ENCODE results near the gene NEURL1B.
"Not testable (repeated sequence)": the region's sequence is repeated elsewhere in the genome, so short reads cannot be mapped to it uniquely, and the experiment has no call there.

NEURL1B gene

GRCh38 chr5:172640822-172641358 is at the start of gene NEURL1B:
Gene NEURL1B (plus strand): TSS chr5:172641263. CDS start chr5:172641407, 144 bp downstream.
- peak; percentile 80 for DNase-seq (ENCODE audit: low read depth, low spot score)

GRCh38 chr5:172591636-172592035 is 49.4 kb upstream of the NEURL1B start:
- no peak for DNase-seq (ENCODE audit: low read depth, low spot score)

- DNase-seq (ENCODE audit: low read depth, low spot score) = no peak
Measured at GRCh38 chr5:172592881-172593280, 48.2 kb upstream of the NEURL1B start.

- DNase-seq (ENCODE audit: low read depth, low spot score) = no peak
Measured at GRCh38 chr5:172593306-172593705, 47.8 kb upstream of the NEURL1B start.

- DNase-seq (ENCODE audit: low read depth, low spot score) = no peak
Measured at GRCh38 chr5:172593721-172594235, 47.3 kb upstream of the NEURL1B start.

GRCh38 chr5:172594431-172594830 is 46.6 kb upstream of the NEURL1B start:
- DNase-seq (ENCODE audit: low read depth, low spot score) = no peak

GRCh38 chr5:172594867-172595466 is 46.1 kb upstream of the NEURL1B start:
- no peak for DNase-seq (ENCODE audit: low read depth, low spot score)

- no peak for DNase-seq (ENCODE audit: low read depth, low spot score)
Measured at GRCh38 chr5:172595596-172596455, 45.2 kb upstream of the NEURL1B start.

GRCh38 chr5:172596638-172597231 is 44.3 kb upstream of the NEURL1B start:
- DNase-seq (ENCODE audit: low read depth, low spot score) = no peak

- no peak for DNase-seq (ENCODE audit: low read depth, low spot score)
Measured at GRCh38 chr5:172597755-172598155, 43.3 kb upstream of the NEURL1B start.

- no peak for DNase-seq (ENCODE audit: low read depth, low spot score)
Measured at GRCh38 chr5:172598251-172599203, 42.5 kb upstream of the NEURL1B start.

- DNase-seq (ENCODE audit: low read depth, low spot score) = no peak
Measured at GRCh38 chr5:172599204-172599567, 41.9 kb upstream of the NEURL1B start.

GRCh38 chr5:172600571-172600970 is 40.5 kb upstream of the NEURL1B start:
- DNase-seq (ENCODE audit: low read depth, low spot score) = no peak

- not testable (repeated sequence) for DNase-seq (ENCODE audit: low read depth, low spot score)
Measured at GRCh38 chr5:172601576-172601975, 39.5 kb upstream of the NEURL1B start.

- DNase-seq (ENCODE audit: low read depth, low spot score) = no peak
Measured at GRCh38 chr5:172602783-172603231, 38.3 kb upstream of the NEURL1B start.

- no peak for DNase-seq (ENCODE audit: low read depth, low spot score)
Measured at GRCh38 chr5:172603251-172603806, 37.7 kb upstream of the NEURL1B start.

- no peak for DNase-seq (ENCODE audit: low read depth, low spot score)
Measured at GRCh38 chr5:172605466-172605865, 35.6 kb upstream of the NEURL1B start.

GRCh38 chr5:172606156-172606785 is 34.8 kb upstream of the NEURL1B start:
- no peak for DNase-seq (ENCODE audit: low read depth, low spot score)

GRCh38 chr5:172607213-172607793 is 33.8 kb upstream of the NEURL1B start:
- no peak for DNase-seq (ENCODE audit: low read depth, low spot score)

GRCh38 chr5:172608773-172609172 is 32.3 kb upstream of the NEURL1B start:
- no peak for DNase-seq (ENCODE audit: low read depth, low spot score)
